Effector memory CD8-positive, alpha-beta T cell (primary cell): ENCODE data around the gene GSE1.

Experiments used
- ATAC-seq: fragments of 150-1000 bp; cut with Tn5 transposase; replicated peaks from 2 replicates; pipeline ENCODE4 v1.10.0; 2021; ENCODE audit warnings: mild to moderate bottlenecking, moderate library complexity
- DNase-seq, 3 experiments: peaks; one replicate each; pipeline ENCODE4 v3.0.0; 2021
- H3K27ac Mint-ChIP-seq, 2 donors: one replicate each; pipeline ENCODE4 v1.8.0; 2022; ENCODE audit warnings: mild to moderate bottlenecking in 2 of 2, mixed read lengths in 2 of 2, moderate library complexity in 2 of 2
- H3K27me3 Mint-ChIP-seq, 2 donors: one replicate each; pipeline ENCODE4 v1.8.0; 2022; ENCODE audit warnings: mixed read lengths in 2 of 2
- H3K36me3 Mint-ChIP-seq: one replicate; pipeline ENCODE4 v1.8.0; 2022; ENCODE audit warnings: mild to moderate bottlenecking, moderate library complexity, mixed read lengths; ENCODE audit not compliant: insufficient read depth
- H3K4me1 Mint-ChIP-seq, 2 donors: one replicate each; pipeline ENCODE4 v1.8.0; 2022; ENCODE audit warnings: low read depth in 2 of 2, mixed read lengths in 2 of 2
- H3K4me3 Mint-ChIP-seq, 2 donors: one replicate each; pipeline ENCODE4 v1.8.0; 2022; ENCODE audit warnings: mild to moderate bottlenecking in 2 of 2, mixed read lengths in 2 of 2, moderate library complexity in 2 of 2
- H3K9me3 Mint-ChIP-seq, 2 donors: one replicate each; pipeline ENCODE4 v1.8.0; 2022; ENCODE audit warnings: mixed read lengths in 2 of 2

Gene GSE1

DNA sequence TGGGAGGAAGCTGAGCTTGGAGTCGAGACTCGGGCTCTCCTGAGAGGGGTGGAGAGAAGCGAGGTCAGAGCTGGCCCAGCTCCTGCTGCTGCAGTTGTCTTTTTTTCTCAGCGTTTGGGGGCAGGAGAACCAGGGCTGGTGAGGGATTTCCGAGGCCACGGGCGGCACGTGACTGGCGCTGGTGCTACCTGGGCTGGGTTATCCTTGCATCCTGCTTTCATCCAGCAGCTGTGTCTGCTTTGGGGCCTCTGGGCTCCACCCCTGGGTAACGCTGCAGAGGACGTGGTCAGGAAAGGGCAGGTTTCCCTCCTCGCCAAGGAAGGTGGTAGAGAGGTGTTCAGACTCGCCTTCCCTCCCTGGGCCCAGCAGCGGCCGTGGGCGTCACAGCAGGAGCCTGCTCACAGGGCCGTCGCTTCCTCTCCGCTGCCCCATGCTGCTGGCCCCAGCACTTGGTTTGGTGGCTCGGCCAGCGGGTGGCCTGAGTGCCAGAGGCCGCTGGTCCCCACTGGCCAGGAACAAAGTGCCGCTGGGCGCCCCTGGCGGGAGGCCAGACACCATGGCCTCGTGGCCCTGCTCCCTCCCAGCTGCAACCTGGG lies 22.5 kb downstream of the GSE1 start:
- DNase-seq (no peak), ATAC-seq (no peak)
- peaks cover 3% of the 10 kb centered on the region for H3K36me3 Mint-ChIP-seq
- H3K4me1 Mint-ChIP-seq, result peaks cover 6 to 24% of the 10 kb centered on the region in 2 donors
- H3K27me3 Mint-ChIP-seq, result no peaks in the 10 kb centered on the region
- H3K27ac Mint-ChIP-seq, result peak overlapping the region; percentile 29 to 44
- no peak overlapping the region for H3K4me3 Mint-ChIP-seq
- H3K9me3 Mint-ChIP-seq, result no peaks in the 10 kb centered on the region

DNA sequence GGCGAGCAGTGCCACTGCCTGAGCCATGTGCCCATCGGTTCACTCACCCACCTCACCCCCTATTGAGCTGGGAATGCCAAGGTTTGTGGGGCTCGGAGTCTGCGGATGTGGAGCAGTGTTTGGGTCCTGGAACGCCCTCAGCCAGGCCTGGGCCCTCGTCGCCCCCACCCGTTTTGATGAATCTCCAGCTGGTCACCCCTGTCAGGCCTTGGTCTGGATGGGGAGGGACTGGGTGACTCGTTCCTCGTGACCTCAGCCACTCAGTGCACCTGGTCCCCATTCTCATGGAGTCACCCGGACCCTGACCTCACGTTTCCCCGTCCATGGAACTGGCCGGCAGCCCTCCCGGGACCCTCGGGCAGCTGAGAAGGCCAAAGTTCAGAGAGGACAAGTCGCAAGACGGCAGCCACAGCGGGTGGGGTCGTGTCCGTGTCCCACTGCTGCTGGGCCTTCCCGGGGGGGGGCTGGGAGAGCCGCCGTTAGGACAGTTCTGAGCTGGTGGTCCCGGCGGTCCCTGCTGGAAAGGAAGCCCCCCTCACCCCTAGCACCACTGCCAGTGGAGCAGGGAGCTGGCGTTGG lies 23.2 kb downstream of the GSE1 start:
- Mint-ChIP-seq H3K27me3 (no peaks in the 10 kb centered on the region), H3K9me3 (no peaks in the 10 kb centered on the region), H3K27ac (no peak overlapping the region), H3K36me3 (peaks cover 6% of the 10 kb centered on the region), H3K4me3 (no peak overlapping the region), H3K4me1 (peaks cover 6 to 22% of the 10 kb centered on the region in 2 donors)
- DNase-seq (no peak), ATAC-seq (no peak)

DNA sequence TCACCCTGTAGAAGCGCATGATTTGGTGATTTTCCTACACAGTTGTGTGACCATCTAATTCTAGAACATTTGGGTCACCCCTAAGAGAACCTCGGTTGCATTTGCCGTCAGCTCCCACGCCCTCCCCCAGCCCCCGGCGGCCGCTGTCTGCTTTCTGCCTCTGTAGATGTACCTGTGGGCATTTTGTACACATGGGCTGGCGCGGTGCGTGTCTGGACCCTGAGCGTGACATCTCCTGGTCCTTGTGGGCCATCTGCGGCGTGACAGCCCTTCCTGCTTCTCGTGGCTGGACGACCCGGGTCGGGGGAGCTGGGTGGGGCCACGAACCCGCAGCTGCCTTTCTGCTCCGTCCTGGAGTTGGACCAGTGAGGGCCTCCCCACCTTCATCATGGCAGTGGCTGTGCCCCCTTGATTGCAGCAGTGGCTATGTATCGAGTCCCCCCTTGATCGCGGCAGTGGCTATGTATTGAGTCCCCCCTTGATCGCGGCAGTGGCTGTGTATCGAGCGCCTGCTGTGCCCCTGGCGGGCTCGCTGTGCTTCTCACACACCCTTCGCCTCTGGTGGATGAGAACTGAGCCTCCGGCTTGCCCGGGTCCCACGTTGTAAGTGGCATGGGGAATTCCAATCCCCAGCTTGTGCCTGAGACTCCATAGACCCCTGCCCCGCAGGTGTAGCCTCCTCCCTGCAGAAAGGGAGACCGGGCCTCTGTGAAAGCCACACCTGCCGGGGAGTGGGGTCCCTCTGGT lies 24.1 kb downstream of the GSE1 start:
- no peak overlapping the region for H3K4me3 Mint-ChIP-seq
- H3K9me3 Mint-ChIP-seq, result no peaks in the 10 kb centered on the region
- no peaks in the 10 kb centered on the region for H3K27me3 Mint-ChIP-seq
- no peak overlapping the region for H3K27ac Mint-ChIP-seq
- ATAC-seq, result no peak
- no peak for DNase-seq
- peaks cover 11% of the 10 kb centered on the region for H3K36me3 Mint-ChIP-seq
- peaks cover 6 to 20% of the 10 kb centered on the region in 2 donors for H3K4me1 Mint-ChIP-seq

DNA sequence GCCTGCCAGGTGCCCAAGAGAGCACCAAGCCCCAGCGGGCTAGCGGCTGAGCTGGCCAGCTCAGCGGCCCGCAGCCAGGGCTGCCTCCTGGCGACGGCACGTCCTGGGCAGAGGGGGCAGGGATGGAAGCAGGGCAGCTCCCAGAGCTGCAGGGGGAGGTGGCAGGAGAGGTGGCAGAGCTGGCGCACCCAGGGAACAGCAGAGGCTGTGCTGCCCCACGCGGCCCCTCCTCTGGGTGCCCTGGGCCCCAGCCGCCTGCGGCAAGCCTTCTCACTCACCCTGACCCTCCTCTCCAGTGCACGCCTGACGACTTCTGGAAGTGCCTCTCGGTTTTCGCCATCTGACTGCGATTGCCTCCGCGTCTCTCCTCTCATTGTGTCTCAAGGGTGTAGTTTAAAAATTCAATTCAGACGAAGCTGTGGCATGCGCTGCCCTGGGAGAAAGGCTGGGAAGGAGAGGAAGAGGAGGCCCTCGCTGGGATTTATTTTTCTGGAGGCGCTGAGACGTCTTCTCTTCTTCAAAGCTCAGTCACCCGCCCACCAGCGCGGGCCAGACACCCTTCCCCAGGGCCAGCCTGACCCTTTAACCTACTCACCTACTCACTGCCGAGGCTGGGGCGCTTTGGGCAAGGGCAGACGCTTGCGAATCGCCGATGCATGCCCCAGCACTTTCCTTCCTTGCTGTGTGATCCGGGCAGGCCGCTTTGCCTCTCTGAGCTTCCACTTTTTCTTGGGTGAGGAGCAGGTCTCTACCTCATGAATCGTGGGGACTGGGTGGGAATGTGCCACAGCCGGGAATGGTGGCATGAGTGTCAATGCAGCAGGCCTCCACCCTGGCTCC lies 24.9 kb downstream of the GSE1 start:
- peaks cover 10 to 19% of the 10 kb centered on the region in 2 donors for H3K4me1 Mint-ChIP-seq
- H3K4me3 Mint-ChIP-seq, result no peak overlapping the region
- no peak for DNase-seq
- H3K27ac Mint-ChIP-seq, result peak overlapping the region in 1 of 2 donors; percentile 55
- no peaks in the 10 kb centered on the region for H3K9me3 Mint-ChIP-seq
- no peak for ATAC-seq
- H3K27me3 Mint-ChIP-seq, result no peaks in the 10 kb centered on the region
- H3K36me3 Mint-ChIP-seq, result peaks cover 11% of the 10 kb centered on the region

DNA sequence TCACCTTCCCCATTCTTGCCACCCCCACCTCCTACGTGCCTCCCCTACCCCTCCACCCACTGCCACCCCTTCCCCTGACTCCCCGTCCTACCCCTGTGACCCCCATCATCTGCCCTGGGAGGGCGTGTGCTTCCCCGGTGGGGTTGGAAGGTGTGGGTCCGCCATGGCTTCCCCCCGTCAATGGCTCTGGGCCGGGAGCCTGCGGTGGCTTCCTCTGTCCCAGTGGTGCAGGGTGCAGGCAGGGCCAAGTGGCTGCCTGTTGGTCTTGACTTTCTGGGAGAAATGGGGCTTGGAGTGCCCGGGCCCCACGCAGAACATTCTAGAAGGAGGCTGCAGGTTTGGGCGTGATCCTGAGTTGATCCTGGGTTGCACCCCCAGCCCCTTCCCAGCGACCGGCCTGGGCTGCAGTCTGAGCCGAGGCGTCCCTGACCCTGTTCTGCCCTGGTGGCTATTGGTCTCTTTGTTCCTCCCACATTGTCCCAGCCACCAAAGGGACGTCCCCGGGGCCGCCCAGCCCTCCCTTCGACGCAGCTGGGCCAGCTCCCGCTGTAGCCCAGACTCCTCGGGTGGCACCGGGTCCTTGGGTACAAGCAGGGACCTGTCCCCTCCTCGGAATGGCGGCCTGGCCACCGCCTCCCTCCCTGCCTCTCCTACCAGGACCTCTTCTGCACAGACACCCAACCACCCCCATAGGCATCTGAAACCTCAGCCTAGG lies 25.7 kb downstream of the GSE1 start:
- Mint-ChIP-seq H3K27me3 (no peaks in the 10 kb centered on the region), H3K4me1 (peaks cover 15 to 22% of the 10 kb centered on the region in 2 donors), H3K27ac (peak overlapping the region; percentile 75 to 80), H3K36me3 (peaks cover 11% of the 10 kb centered on the region), H3K9me3 (no peaks in the 10 kb centered on the region), H3K4me3 (no peak overlapping the region)
- DNase-seq (no peak), ATAC-seq (no peak)

DNA sequence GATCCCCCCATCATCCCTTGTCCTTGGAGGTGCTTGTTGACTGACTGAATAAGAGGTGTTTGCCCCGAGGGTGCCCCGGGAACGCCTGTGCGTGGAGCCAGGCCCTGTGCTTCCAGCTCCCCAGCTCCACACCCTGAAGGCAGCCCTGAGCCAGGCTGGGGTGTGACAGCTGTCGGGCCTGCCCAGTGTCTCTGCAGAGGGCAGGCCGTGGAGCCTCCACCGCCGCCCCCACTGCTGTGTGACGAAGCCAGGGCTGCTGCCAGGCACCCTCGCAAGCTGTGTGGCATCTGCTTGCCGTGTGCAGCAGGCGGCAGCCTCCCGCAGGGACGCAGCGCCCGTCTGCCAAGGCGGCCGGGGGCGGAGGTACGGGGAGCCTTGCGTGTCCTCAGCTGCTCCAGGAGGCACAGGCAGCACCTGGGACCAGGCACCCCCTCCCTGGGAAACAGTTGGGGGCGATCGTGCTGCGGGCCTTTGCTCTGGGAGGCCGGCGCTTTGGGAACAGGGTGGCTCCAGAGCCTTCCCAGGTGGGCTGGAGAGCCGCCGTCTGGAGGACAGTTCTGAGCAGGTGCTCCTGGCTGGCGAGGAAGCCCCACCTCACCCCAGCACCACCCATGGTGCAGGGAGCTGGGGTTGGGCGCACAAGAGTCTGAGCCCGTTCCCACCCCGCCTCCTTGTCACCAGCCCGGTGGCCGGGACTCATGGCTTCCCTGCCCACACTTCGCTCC lies 26.6 kb downstream of the GSE1 start:
- Mint-ChIP-seq H3K27ac (peak overlapping the region; percentile 75 to 80), H3K27me3 (no peaks in the 10 kb centered on the region), H3K9me3 (no peaks in the 10 kb centered on the region), H3K36me3 (peaks cover 11% of the 10 kb centered on the region), H3K4me1 (peaks cover 22 to 25% of the 10 kb centered on the region in 2 donors), H3K4me3 (no peak overlapping the region)
- DNase-seq (no peak), ATAC-seq (no peak)

DNA sequence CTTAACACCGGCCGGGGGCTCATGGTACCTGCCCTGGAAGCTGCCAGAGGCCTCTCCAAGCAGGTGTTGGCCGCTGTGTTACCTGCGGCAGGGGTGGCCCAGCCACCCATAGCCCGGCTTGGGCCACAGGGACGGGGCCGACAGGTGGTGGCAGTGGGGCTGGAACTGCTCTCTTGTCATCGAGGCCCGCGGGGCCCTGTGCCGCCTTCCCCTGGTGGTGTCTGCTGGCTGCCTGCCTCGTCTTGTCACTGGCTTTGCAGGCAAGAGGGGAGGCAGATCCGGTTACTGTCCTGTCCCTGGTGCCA lies 27.1 kb downstream of the GSE1 start:
- no peaks in the 10 kb centered on the region for H3K9me3 Mint-ChIP-seq
- no peak for DNase-seq
- ATAC-seq, result no peak
- H3K4me3 Mint-ChIP-seq, result no peak overlapping the region
- peaks cover 14% of the 10 kb centered on the region for H3K36me3 Mint-ChIP-seq
- H3K4me1 Mint-ChIP-seq, result peaks cover 24 to 25% of the 10 kb centered on the region in 2 donors
- no peak overlapping the region for H3K27ac Mint-ChIP-seq
- H3K27me3 Mint-ChIP-seq, result no peaks in the 10 kb centered on the region

DNA sequence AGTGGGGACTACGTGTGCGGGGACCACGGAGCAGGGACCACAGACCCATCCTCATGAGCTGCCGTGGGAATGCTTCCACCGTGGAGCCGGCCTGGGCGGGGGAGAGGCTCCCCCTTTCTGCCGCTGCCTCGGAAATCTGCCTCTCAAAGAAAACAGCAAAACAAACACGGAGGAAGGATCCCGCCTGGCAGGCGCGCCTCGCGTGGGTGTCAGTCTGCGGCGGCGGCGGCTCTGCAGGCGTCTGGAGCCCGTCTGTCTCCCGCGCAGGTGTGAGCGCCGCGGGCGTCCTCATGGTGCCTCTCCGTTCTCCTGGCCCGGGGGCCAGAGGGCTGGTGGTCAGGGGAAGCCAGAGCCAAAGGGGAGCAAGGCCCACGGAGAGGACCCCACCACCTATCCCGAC lies 27.5 kb downstream of the GSE1 start:
- DNase-seq, result no peak
- Mint-ChIP-seq H3K27ac (peak overlapping the region in 1 of 2 donors; percentile 22), H3K9me3 (no peaks in the 10 kb centered on the region), H3K4me3 (no peak overlapping the region), H3K4me1 (peaks cover 23 to 25% of the 10 kb centered on the region in 2 donors), H3K27me3 (no peaks in the 10 kb centered on the region), H3K36me3 (peaks cover 17% of the 10 kb centered on the region)
- no peak for ATAC-seq

DNA sequence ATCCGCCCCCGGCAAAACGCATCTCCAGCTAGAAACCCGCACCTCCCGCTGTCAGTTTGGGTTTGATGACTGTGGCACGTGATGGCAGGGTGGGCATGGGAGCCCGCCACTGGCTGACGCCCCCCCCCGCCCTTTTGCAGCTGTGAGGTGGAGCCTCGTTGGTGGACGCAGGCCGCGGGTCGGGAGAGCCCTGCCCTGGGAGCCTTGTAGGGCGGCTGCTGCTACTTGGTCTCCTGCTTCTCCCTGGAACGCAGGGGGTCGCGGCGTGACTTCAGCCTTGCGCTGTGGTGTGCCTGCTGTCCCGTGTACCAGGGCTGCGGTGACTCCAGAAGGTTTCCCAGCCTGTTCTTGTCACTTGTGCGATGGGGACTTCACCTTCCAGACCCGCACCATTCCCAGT lies 28.2 kb downstream of the GSE1 start:
- no peak for ATAC-seq
- H3K36me3 Mint-ChIP-seq, result peaks cover 17% of the 10 kb centered on the region
- H3K27me3 Mint-ChIP-seq, result no peaks in the 10 kb centered on the region
- H3K9me3 Mint-ChIP-seq, result no peaks in the 10 kb centered on the region
- no peak for DNase-seq
- H3K4me3 Mint-ChIP-seq, result no peak overlapping the region
- H3K4me1 Mint-ChIP-seq, result peaks cover 22 to 27% of the 10 kb centered on the region in 2 donors
- peak overlapping the region in 1 of 2 donors; percentile 22 for H3K27ac Mint-ChIP-seq

DNA sequence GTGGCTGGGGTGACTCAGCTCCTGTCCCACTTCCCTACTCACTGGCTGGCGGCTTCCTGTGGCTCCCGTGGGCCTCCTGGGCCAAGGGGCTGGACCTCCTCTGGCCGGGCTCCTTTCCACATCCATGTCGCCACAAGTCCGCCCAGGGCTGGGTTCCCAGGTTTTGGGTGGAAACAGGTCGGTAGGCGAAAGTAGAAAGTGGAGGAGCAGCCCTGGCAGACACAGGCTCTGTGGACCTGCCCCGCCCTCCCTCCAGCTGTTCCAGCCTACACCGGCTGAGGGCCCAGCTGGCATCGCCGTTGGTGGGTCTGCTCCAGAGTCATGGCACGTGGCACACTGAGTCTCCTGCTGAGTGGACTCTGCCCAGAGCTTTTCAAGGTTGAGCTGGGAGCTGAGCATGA lies 28.7 kb downstream of the GSE1 start:
- no peak overlapping the region for H3K4me3 Mint-ChIP-seq
- no peaks in the 10 kb centered on the region for H3K9me3 Mint-ChIP-seq
- H3K4me1 Mint-ChIP-seq, result peaks cover 22 to 28% of the 10 kb centered on the region in 2 donors
- H3K36me3 Mint-ChIP-seq, result peaks cover 17% of the 10 kb centered on the region
- no peaks in the 10 kb centered on the region for H3K27me3 Mint-ChIP-seq
- DNase-seq, result no peak
- peak overlapping the region in 1 of 2 donors; percentile 22 for H3K27ac Mint-ChIP-seq
- no peak for ATAC-seq

DNA sequence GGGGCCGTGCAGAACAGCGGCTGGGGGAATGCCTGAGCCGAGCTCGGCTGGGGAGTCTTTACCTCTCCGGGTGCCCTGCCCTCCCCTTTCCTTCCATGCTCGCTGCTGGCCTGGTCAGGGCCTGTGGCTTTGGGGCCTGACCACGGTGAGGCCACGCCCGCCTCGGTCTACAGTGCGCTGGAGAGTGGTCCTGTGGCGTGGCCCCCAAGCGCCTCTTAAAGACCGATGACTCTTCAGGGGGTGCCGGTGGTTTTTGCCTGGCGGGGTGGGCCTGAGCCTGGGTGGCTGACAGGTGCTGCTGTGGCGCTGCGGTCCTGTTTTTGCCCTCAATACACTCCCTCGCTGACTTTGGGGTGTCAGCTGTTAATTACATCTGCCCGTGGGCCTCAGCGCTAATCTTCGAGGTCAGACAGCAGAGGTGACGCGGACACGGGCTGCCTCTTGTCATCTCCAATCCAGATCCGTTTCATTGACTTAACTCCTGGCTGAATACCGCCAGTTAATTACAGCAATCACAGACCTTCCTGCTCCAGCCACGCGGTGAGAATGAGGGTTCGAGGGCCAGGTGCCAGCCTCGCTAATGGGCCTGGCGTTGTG lies 29.7 kb downstream of the GSE1 start:
- no peak for DNase-seq
- Mint-ChIP-seq H3K4me3 (no peak overlapping the region), H3K4me1 (peaks cover 22 to 28% of the 10 kb centered on the region in 2 donors), H3K27me3 (no peaks in the 10 kb centered on the region), H3K36me3 (peaks cover 22% of the 10 kb centered on the region), H3K27ac (peak overlapping the region in 1 of 2 donors; percentile 12), H3K9me3 (no peaks in the 10 kb centered on the region)
- ATAC-seq, result peak; percentile 17

DNA sequence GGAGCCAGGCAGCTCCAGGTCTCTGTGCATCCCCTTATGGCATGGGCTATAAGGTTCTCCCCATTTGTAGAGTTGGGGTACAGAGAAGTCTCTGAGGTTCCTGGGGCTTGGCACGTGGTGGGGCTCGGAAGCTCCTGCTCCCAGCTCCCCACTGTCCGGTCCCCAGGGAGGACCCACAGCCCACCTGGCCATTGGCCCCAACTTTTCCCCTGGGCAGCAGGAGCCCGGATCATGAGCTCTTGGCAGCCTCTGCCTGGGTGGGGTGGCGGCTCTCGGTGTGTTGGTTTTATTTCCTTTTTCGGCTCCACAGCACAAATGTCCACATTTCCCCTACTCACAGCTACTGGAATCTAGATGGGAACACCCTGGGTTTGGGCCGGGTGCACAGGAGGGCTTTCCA lies 30.5 kb downstream of the GSE1 start:
- peaks cover 21 to 28% of the 10 kb centered on the region in 2 donors for H3K4me1 Mint-ChIP-seq
- no peak for DNase-seq
- ATAC-seq, result no peak
- no peaks in the 10 kb centered on the region for H3K9me3 Mint-ChIP-seq
- peaks cover 24% of the 10 kb centered on the region for H3K36me3 Mint-ChIP-seq
- H3K4me3 Mint-ChIP-seq, result no peak overlapping the region
- H3K27me3 Mint-ChIP-seq, result no peaks in the 10 kb centered on the region
- H3K27ac Mint-ChIP-seq, result peak overlapping the region; percentile 26 to 67
